PC-3 (cell line): ENCODE measurements around the gene EXOSC6.

Source experiments
- EZH2 ChIP-seq: fragments of 300-600 bp; sonication (generic); IDR thresholded peaks from one replicate; pipeline ENCODE4 v1.6.1; 2017; ENCODE audit warnings: antibody characterized with exemption, mild to moderate bottlenecking, low read length; ENCODE audit not compliant: unreplicated experiment
- EZH2phosphoT487 ChIP-seq: fragments of 300-600 bp; sonication (generic); IDR thresholded peaks from 2 replicates; pipeline ENCODE4 v1.6.1; 2018; ENCODE audit warnings: mild to moderate bottlenecking, antibody characterized with exemption, low read length, borderline replicate concordance
- TF ChIP-seq, protein P1 (sequence below): fragments of 300-600 bp; sonication (generic); conservative IDR thresholded peaks from 2 replicates; pipeline ENCODE4 v1.5.1; 2017; ENCODE audit warnings: antibody characterized with exemption, low read depth, mild to moderate bottlenecking, low read length

- TF ChIP-seq, protein P1, sequence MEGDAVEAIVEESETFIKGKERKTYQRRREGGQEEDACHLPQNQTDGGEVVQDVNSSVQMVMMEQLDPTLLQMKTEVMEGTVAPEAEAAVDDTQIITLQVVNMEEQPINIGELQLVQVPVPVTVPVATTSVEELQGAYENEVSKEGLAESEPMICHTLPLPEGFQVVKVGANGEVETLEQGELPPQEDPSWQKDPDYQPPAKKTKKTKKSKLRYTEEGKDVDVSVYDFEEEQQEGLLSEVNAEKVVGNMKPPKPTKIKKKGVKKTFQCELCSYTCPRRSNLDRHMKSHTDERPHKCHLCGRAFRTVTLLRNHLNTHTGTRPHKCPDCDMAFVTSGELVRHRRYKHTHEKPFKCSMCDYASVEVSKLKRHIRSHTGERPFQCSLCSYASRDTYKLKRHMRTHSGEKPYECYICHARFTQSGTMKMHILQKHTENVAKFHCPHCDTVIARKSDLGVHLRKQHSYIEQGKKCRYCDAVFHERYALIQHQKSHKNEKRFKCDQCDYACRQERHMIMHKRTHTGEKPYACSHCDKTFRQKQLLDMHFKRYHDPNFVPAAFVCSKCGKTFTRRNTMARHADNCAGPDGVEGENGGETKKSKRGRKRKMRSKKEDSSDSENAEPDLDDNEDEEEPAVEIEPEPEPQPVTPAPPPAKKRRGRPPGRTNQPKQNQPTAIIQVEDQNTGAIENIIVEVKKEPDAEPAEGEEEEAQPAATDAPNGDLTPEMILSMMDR = no peak
- TF ChIP-seq EZH2 (no peak), EZH2phosphoT487 (no peak)
These were observed 6.3 kb upstream of the EXOSC6 start for GRCh38 chr16:70258065-70258464.
